Epithelial cell of proximal tubule (primary cell): ENCODE data around the gene SPEF2. TPM values are rescaled to one million over a fixed set of nuclear protein-coding genes. Genes with fewer than 3 reads are reported as not detected.

Experiments
- DNase-seq: peaks from one replicate; pipeline ENCODE4 v3.0.0-alpha.2; 2011; ENCODE audit warnings: low read depth
- H3K4me3 ChIP-seq: 2 replicates; pipeline ENCODE4 v1.5.1; 2011; ENCODE audit warnings: low read depth, mild to moderate bottlenecking, low read length
- CTCF ChIP-seq: conservative IDR thresholded peaks from 2 replicates; pipeline ENCODE4 v1.5.1; 2012; ENCODE audit warnings: low read depth, mild to moderate bottlenecking, low read length
- total RNA-seq: library from RNA; depleted of rRNA; stranded (reverse); fragments of >200 nt; gene quantifications from 2 replicates; pipeline ENCODE4 v1.2.3, GENCODE V29; 2015

The SPEF2 gene
- total RNA-seq, 1 donor from 2014 or later = 2.3 TPM

GRCh38 chr5:35820735-35821134 is 203.1 kb downstream of the SPEF2 start:
- DNase-seq = no peak
- TF ChIP-seq CTCF = no peak
- no peak overlapping the region for H3K4me3 ChIP-seq

GRCh38 chr5:35821513-35821912 is 203.8 kb downstream of the SPEF2 start:
- H3K4me3 ChIP-seq = no peak overlapping the region
- no peak for DNase-seq
- TF ChIP-seq CTCF = no peak

GRCh38 chr5:35822511-35822910 is 204.8 kb downstream of the SPEF2 start:
- H3K4me3 ChIP-seq = no peak overlapping the region
- DNase-seq = no peak
- TF ChIP-seq CTCF = no peak

GRCh38 chr5:35823347-35824098 is 205.9 kb downstream of the SPEF2 start:
- DNase-seq = no peak
- TF ChIP-seq CTCF = no peak
- H3K4me3 ChIP-seq = no peak overlapping the region

GRCh38 chr5:35826056-35826455 is 208.4 kb downstream of the SPEF2 start:
- TF ChIP-seq CTCF = no peak
- no peak overlapping the region for H3K4me3 ChIP-seq
- DNase-seq = no peak

GRCh38 chr5:35826554-35826953 is 208.9 kb downstream of the SPEF2 start:
- no peak for TF ChIP-seq CTCF
- no peak for DNase-seq
- no peak overlapping the region for H3K4me3 ChIP-seq

- DNase-seq = no peak
- no peak overlapping the region for H3K4me3 ChIP-seq
- no peak for TF ChIP-seq CTCF
These were observed 210.5 kb downstream of the SPEF2 start for GRCh38 chr5:35828082-35828598.
